Measurements from ENCODE around the gene MYOCOS. TPM values are rescaled to one million over a fixed set of nuclear protein-coding genes. Genes with fewer than 3 reads are reported as not detected.
"Not testable (repeated sequence)": the region's sequence is repeated elsewhere in the genome, so short reads cannot be mapped to it uniquely, and the experiment has no call there.

The MYOCOS gene
- total RNA-seq, 2 donors from 2014 or later: not detected

DNA sequence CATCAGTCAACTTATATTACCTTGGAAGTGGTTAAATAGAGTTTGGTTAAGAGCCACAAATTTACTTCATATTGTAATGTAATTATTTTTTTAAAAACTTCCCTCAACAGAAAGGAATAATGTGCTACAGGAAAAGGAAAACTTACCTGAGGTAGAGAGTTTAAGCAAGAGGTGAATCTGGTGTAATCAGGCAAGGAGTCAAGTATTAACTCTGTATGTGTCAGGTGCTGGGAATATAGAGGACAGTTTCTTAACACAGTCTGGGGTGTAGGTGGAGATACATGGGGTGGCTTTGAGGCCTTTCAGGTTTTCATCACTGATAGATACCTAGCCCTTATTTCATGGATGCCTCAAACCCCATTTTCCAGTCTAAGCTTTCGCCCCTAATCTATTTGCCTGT lies 25.9 kb upstream of the MYOCOS start:
- 96% methylated on average over 1 of the region's 1 CpG for WGBS
- Histone ChIP-seq H3K4me1 (replicated peaks) (no peaks in the 10 kb centered on the region), H3K27ac (no peak overlapping the region), H3K9me3 (no peaks in the 10 kb centered on the region), H3K36me3 (no peaks in the 10 kb centered on the region), H3K27me3 (replicated peaks; ENCODE audit: insufficient read depth) (no peaks in the 10 kb centered on the region), H3K4me3 (no peak overlapping the region)
- intact Hi-C loops (cut with DNase I): no loop called here
- no peak for DNase-seq (ENCODE audit: low spot score)
- TF ChIP-seq, protein P1, sequence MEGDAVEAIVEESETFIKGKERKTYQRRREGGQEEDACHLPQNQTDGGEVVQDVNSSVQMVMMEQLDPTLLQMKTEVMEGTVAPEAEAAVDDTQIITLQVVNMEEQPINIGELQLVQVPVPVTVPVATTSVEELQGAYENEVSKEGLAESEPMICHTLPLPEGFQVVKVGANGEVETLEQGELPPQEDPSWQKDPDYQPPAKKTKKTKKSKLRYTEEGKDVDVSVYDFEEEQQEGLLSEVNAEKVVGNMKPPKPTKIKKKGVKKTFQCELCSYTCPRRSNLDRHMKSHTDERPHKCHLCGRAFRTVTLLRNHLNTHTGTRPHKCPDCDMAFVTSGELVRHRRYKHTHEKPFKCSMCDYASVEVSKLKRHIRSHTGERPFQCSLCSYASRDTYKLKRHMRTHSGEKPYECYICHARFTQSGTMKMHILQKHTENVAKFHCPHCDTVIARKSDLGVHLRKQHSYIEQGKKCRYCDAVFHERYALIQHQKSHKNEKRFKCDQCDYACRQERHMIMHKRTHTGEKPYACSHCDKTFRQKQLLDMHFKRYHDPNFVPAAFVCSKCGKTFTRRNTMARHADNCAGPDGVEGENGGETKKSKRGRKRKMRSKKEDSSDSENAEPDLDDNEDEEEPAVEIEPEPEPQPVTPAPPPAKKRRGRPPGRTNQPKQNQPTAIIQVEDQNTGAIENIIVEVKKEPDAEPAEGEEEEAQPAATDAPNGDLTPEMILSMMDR (IDR thresholded peaks at IDR 0.05): no peak
- TF ChIP-seq POLR2AphosphoS5 (IDR thresholded peaks at IDR 0.05) (no peak), POLR2A (IDR thresholded peaks at IDR 0.05) (no peak)

DNA sequence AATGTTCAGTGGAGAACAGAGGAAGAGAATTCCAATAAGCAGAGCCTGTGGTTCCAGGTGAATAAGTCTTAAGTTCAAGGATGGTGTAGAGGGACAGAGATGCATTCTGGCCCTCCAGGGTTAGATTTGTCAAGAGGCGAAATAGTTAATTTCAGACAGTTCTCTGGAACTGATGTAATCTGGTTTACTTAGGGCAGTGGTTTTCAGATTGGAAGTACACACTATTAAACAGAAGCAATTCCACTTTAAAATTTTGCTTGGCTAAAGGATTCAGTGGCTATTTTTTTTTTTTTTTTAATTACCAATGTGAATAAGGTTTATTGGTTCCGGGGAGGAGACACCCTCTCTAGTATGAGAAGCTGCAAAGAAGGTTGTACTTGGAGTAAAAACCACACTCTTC lies 25.3 kb upstream of the MYOCOS start:
- Histone ChIP-seq H3K27me3 (replicated peaks; ENCODE audit: insufficient read depth) (no peaks in the 10 kb centered on the region), H3K4me3 (no peak overlapping the region), H3K27ac (no peak overlapping the region), H3K9me3 (no peaks in the 10 kb centered on the region), H3K4me1 (replicated peaks) (no peaks in the 10 kb centered on the region), H3K36me3 (no peaks in the 10 kb centered on the region)
- no peak for DNase-seq (ENCODE audit: low spot score)
- TF ChIP-seq POLR2AphosphoS5 (IDR thresholded peaks at IDR 0.05) (no peak), POLR2A (IDR thresholded peaks at IDR 0.05) (no peak)
- TF ChIP-seq, protein P1 (IDR thresholded peaks at IDR 0.05): no peak
- intact Hi-C loops (cut with DNase I): no loop called here
- WGBS: 51% methylated on average over 2 of the region's 2 CpGs

DNA sequence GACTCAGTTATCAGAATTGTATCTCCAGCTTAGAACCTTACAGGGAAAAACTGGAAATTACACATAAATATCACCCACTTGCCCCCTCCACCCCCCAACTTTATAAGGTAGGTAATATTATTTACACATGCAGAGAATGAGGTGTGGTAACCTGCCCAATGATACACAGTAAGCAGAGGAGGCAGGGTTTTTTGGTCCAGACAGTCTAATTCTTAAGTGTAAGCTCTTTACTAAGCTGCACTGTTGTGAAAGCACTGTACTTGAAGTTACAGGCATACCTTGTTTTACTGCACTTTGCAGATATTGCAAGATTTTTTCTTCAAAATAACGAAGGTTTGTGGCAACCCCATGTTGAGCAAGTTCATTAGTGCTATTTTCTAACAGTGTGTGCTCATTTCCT lies 24.8 kb upstream of the MYOCOS start:
- TF ChIP-seq, protein P1 (IDR thresholded peaks at IDR 0.05): no peak
- TF ChIP-seq POLR2A (IDR thresholded peaks at IDR 0.05) (no peak), POLR2AphosphoS5 (IDR thresholded peaks at IDR 0.05) (no peak)
- 73% methylated on average over 1 of the region's 1 CpG for WGBS
- no peak for DNase-seq (ENCODE audit: low spot score)
- Histone ChIP-seq H3K4me1 (replicated peaks) (no peaks in the 10 kb centered on the region), H3K4me3 (no peak overlapping the region), H3K27ac (no peak overlapping the region), H3K9me3 (no peaks in the 10 kb centered on the region), H3K27me3 (replicated peaks; ENCODE audit: insufficient read depth) (no peaks in the 10 kb centered on the region), H3K36me3 (no peaks in the 10 kb centered on the region)
- intact Hi-C loops (cut with DNase I): no loop called here

DNA sequence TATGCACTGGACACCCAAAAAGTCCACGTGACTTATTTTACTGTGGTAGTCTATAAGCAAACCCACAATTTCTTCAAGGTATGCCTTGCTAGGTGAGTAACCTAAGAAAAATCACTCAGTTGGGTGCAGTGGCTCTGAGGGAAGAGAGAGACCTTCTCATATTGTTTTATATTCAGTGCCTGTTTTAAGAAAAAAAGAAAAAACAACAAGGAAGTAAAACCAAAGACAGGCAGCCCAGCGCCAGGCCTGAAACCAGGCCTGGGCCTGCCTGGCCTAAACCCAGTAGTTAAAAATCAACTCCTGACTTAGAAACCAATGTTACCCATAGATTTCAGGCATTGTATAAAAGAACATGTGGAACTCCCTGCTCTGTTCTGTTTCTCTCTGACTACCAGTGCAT lies 21.7 kb upstream of the MYOCOS start:
- H3K4me3 ChIP-seq; H3K27me3 ChIP-seq (replicated peaks; ENCODE audit: insufficient read depth); H3K4me1 ChIP-seq (replicated peaks); DNase-seq (ENCODE audit: low spot score); H3K9me3 ChIP-seq; intact Hi-C loops (cut with DNase I); H3K36me3 ChIP-seq; H3K27ac ChIP-seq: not testable (repeated sequence)
- WGBS: 65% methylated on average over 2 of the region's 2 CpGs

DNA sequence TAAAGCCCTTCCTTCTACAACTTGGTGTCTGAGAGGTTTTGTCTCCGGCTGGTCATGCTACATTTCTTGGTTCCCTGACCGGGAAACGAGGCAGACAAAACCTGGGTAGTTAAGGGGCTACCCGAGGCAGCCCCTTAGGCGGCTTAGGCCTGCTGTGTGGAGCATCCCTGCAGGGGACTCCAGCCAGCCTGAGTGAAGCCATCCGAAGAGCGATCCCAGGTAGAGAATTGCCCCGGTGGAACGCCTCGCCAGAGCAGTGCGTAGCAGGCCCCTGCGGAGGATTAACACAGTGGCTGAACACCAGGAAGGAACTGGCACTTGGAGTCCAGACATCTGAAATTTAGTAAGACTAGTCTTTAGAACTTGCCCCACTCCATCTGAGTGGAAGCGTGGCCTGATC lies 21.2 kb upstream of the MYOCOS start:
- 92% methylated on average over 13 of the region's 13 CpGs for WGBS
- TF ChIP-seq, protein P1 (IDR thresholded peaks at IDR 0.05): no peak
- Histone ChIP-seq H3K9me3 (no peaks in the 10 kb centered on the region), H3K27ac (no peak overlapping the region), H3K4me1 (replicated peaks) (no peaks in the 10 kb centered on the region), H3K36me3 (no peaks in the 10 kb centered on the region), H3K4me3 (no peak overlapping the region), H3K27me3 (replicated peaks; ENCODE audit: insufficient read depth) (no peaks in the 10 kb centered on the region)
- intact Hi-C loops (cut with DNase I): no loop called here
- no peak for DNase-seq (ENCODE audit: low spot score)

DNA sequence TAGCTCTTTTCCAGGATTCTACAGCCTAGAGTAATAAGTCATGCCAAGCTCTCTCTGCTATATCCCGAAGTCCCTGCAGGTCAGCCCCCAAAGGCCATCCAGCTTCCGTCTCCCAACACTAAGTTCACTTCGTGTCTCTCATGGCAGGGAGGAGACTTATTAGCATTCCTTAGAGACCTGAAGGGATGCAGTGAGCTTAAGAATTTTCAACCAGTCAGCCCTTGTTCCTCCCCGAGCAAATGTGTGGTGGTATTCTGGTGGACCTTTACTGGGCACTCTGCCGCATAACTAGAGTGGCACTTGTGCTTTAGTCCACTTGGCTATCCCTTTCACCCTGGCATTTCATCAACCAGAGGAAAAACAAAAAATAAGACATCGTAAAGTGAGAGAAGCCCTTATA lies 19.0 kb upstream of the MYOCOS start:
- 91% methylated on average over 6 of the region's 6 CpGs for WGBS
- intact Hi-C loops (cut with DNase I): not testable (repeated sequence)

More for the DNA sequence above, 19.0 kb upstream of the MYOCOS start:
- not testable (repeated sequence) for H3K9me3 ChIP-seq; H3K36me3 ChIP-seq; DNase-seq (ENCODE audit: low spot score); H3K4me3 ChIP-seq; H3K27ac ChIP-seq; H3K4me1 ChIP-seq (replicated peaks); H3K27me3 ChIP-seq (replicated peaks; ENCODE audit: insufficient read depth)
